Body of pancreas (tissue), 4 donors: ENCODE measurements around the gene TTC28. TPM values are rescaled to one million over a fixed set of nuclear protein-coding genes. Genes with fewer than 3 reads are reported as not detected.

Source experiments
- ATAC-seq: fragments of 150-250 bp; one replicate; pipeline ENCODE4 v1.9.1; 2016
- DNase-seq, 4 donors: peaks; one replicate each; pipeline ENCODE4 v3.0.0-alpha.2; 2019
- H3K27ac ChIP-seq, 4 donors: fragments of 200-600 bp; sonication (generic); 1 replicate in 3 of 4; 2 replicates in 1 of 4; pipeline versions ENCODE4 v1.5.1 to v1.6.1; 2016 to 2019; ENCODE audit warnings: mild to moderate bottlenecking in 1 of 4, mixed read lengths in 1 of 4, moderate library complexity in 1 of 4
- H3K27me3 ChIP-seq, 2 donors: fragments of 200-600 bp; sonication (generic); one replicate each; pipeline ENCODE4 v1.6.0; 2016; ENCODE audit warnings: mild to moderate bottlenecking in 1 of 2
- H3K36me3 ChIP-seq, 2 donors: fragments of 200-600 bp; sonication (generic); replicated peaks in 1 of 2; 2 replicates each; pipeline ENCODE4 v1.5.1; 2016; ENCODE audit warnings: low read depth in 2 of 2; ENCODE audit not compliant: insufficient read depth in 1 of 2
- H3K4me1 ChIP-seq: fragments of 200-600 bp; sonication (generic); one replicate; pipeline ENCODE4 v1.6.0; 2016
- H3K4me3 ChIP-seq, 2 donors: fragments of 200-600 bp; sonication (generic); 1 replicate in 1 of 2; 2 replicates in 1 of 2; pipeline ENCODE4 v1.5.1; 2016 to 2019
- H3K9me3 ChIP-seq, 3 donors: fragments of 200-600 bp; sonication (generic); 1 replicate in 2 of 3; 2 replicates in 1 of 3; pipeline ENCODE4 v1.5.1; 2016
- CTCF ChIP-seq, 7 experiments: fragments of 450-650 bp in 4 of 7; fragments of 200-600 bp in 3 of 7; sonication (generic) in 3 of 7; IDR thresholded peaks; one replicate each; pipeline ENCODE4 v1.5.1; 2016 to 2019; ENCODE audit warnings: antibody characterized with exemption in 7 of 7
- POLR2A ChIP-seq, 3 donors: fragments of 450-650 bp; IDR thresholded peaks; one replicate each; pipeline ENCODE4 v1.6.1; 2016; ENCODE audit warnings: antibody characterized with exemption in 3 of 3, mild to moderate bottlenecking in 2 of 3
- WGBS, 2 donors: methylation state at CpG; one replicate each; pipeline ENCODE4 v1.1.5; 2017; 5-methylcytosine and 5-hydroxymethylcytosine counted together
- intact Hi-C: fragments of 100-400 bp; cut with DNase I; formaldehyde crosslinking; loops from one replicate; pipeline ENCODE4 v1.15.1; 2023
- total RNA-seq, 2 donors: library from RNA; depleted of rRNA; stranded (reverse); fragments of >200 nt; gene quantifications; one replicate each; pipeline ENCODE4 v1.1.0, GENCODE V29; 2016

The TTC28 gene
- total RNA-seq, 2 donors from 2014 or later: 21.0 to 87.3 TPM

- H3K27ac ChIP-seq: no peak overlapping the region
- H3K4me1 ChIP-seq: no peaks in the 10 kb centered on the region
- ATAC-seq (no peak), DNase-seq (no peak)
- H3K9me3 ChIP-seq: no peaks in the 10 kb centered on the region
- TF ChIP-seq CTCF (IDR thresholded peaks at IDR 0.05) (no peak), POLR2A (IDR thresholded peaks at IDR 0.05) (no peak)
- H3K4me3 ChIP-seq: no peak overlapping the region
- intact Hi-C loops: no loop called here
- no peaks in the 10 kb centered on the region for H3K36me3 ChIP-seq
- H3K27me3 ChIP-seq: no peaks in the 10 kb centered on the region
These were observed 738.5 kb downstream of the TTC28 start for GRCh38 chr22:27941143-27941542.

- 96 to 100% methylated on average over 2 of the region's 2 CpGs for WGBS, 2 donors
- TF ChIP-seq CTCF (IDR thresholded peaks at IDR 0.05) (no peak), POLR2A (IDR thresholded peaks at IDR 0.05) (no peak)
- H3K4me3 ChIP-seq: no peak overlapping the region
- ATAC-seq (no peak), DNase-seq (no peak)
- intact Hi-C loops: no loop called here
- peaks cover 6% of the 10 kb centered on the region for H3K4me1 ChIP-seq
- no peaks in the 10 kb centered on the region for H3K27me3 ChIP-seq
- H3K9me3 ChIP-seq: no peaks in the 10 kb centered on the region
- no peak overlapping the region for H3K27ac ChIP-seq
- H3K36me3 ChIP-seq: no peaks in the 10 kb centered on the region
These were observed 742.2 kb downstream of the TTC28 start for GRCh38 chr22:27937453-27937852.

GRCh38 chr22:27935897-27936296, 743.7 kb downstream of the TTC28 start:
- H3K9me3 ChIP-seq: no peaks in the 10 kb centered on the region
- H3K36me3 ChIP-seq: no peaks in the 10 kb centered on the region
- ATAC-seq (no peak), DNase-seq (no peak)
- H3K27me3 ChIP-seq: no peaks in the 10 kb centered on the region
- no peak overlapping the region for H3K4me3 ChIP-seq
- no peak overlapping the region for H3K27ac ChIP-seq
- intact Hi-C loops: no loop called here
- peaks cover 6% of the 10 kb centered on the region for H3K4me1 ChIP-seq
- WGBS, 2 donors: 77 to 83% methylated on average over 1 of the region's 1 CpG
- TF ChIP-seq CTCF (IDR thresholded peaks at IDR 0.05) (no peak), POLR2A (IDR thresholded peaks at IDR 0.05) (no peak)

- intact Hi-C loops: no loop called here
- Histone ChIP-seq H3K4me3 (no peak overlapping the region), H3K36me3 (no peaks in the 10 kb centered on the region), H3K27ac (no peak overlapping the region), H3K27me3 (no peaks in the 10 kb centered on the region), H3K4me1 (peaks cover 6% of the 10 kb centered on the region), H3K9me3 (no peaks in the 10 kb centered on the region)
- DNase-seq: no peak
- no peak for ATAC-seq
- WGBS, 2 donors: 85 to 89% methylated on average over 5 of the region's 5 CpGs
- no peak for TF ChIP-seq POLR2A (IDR thresholded peaks at IDR 0.05)
- TF ChIP-seq CTCF (IDR thresholded peaks at IDR 0.05): no peak
These were observed 745.6 kb downstream of the TTC28 start for GRCh38 chr22:27934069-27934468.

- no peak for TF ChIP-seq POLR2A (IDR thresholded peaks at IDR 0.05)
- no peak for TF ChIP-seq CTCF (IDR thresholded peaks at IDR 0.05)
- Histone ChIP-seq H3K4me3 (peak overlapping the region in 1 of 2 donors; percentile 14), H3K27ac (peak overlapping the region in 3 of 4 donors; percentile 31 to 55 (median 33)), H3K36me3 (no peaks in the 10 kb centered on the region), H3K27me3 (no peaks in the 10 kb centered on the region), H3K4me1 (peaks cover 6% of the 10 kb centered on the region), H3K9me3 (no peaks in the 10 kb centered on the region)
- 30 to 35% methylated on average over 9 of the region's 9 CpGs for WGBS, 2 donors
- intact Hi-C loops: no loop called here
- peak; percentile 67 for ATAC-seq
- peak in 2 of 4 donors; percentile 12 to 21 for DNase-seq
These were observed 746.3 kb downstream of the TTC28 start for GRCh38 chr22:27933186-27933983.
